ENCODE results near the gene BRINP1. TPM values are rescaled to one million over a fixed set of nuclear protein-coding genes. Genes with fewer than 3 reads are reported as not detected.

BRINP1 gene
- total and polyA plus RNA-seq, 2 of the 8 experiments (the other 6 are each of a cell fraction or from before 2014, with no cell fraction given): 19.5 to 20.5 TPM

DNA sequence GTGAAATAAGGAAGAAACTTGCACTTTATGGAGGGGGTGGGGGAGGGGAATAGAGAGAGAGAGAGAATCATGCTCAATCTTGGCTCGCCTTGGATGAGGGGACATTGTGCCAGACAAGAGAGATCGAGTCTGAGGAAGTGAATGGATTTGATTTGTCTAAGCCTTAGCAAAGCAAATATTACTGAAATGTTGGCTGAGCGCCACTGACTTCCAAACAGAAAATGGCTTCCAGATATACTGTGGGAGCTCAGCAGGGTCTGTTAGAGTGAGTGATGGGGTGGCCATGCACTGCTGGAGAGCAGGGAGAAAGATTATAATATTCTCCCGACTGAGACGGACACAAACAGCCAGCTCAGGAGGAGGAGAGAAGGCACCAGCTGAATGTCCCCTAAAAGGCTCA lies 34.5 kb downstream of the BRINP1 start:
- WGBS, 2 experiments (ENCODE audit: extremely low coverage in 1 of 2, insufficient coverage in 1 of 2, insufficient read length in 1 of 2, insufficient replicate concordance in 2 of 2, low coverage in 1 of 2, low lambda C conversion rate in 2 of 2, missing lambda C conversion rate in 1 of 2): 88% methylated on average over 5 of the region's 5 CpGs; no CpG with 5 or more reads in 1 of the 2 experiments
- DNase-seq (ENCODE audit: low read depth in 1 of 2, low spot score in 2 of 2): no peak
- H3K27ac ChIP-seq (ENCODE audit: low read depth, low read length): no peak overlapping the region
- H3K4me1 ChIP-seq (replicated peaks in 1 of 4; ENCODE audit: control insufficient read depth in 3 of 4, insufficient read depth in 4 of 4, low read length in 3 of 4): peaks cover 6 to 26% (median 19%) of the 10 kb centered on the region in 4 experiments
- H3K79me2 ChIP-seq (ENCODE audit: control insufficient read depth in 1 of 2, insufficient read depth in 2 of 2, low read length in 2 of 2): 0 out of 4 replicates have a peak, but pooled peaks cover 0 to 13% of the 10 kb centered on the region in 2 experiments
- no peak overlapping the region for H3K14ac ChIP-seq (ENCODE audit: insufficient read length)
- no peak overlapping the region for H2BK20ac ChIP-seq (ENCODE audit: low read length)
- H2BK120ac ChIP-seq (replicated peaks; ENCODE audit: low read depth, low read length): no peak overlapping the region
- H4K91ac ChIP-seq (replicated peaks; ENCODE audit: insufficient read length, low read length): no peak overlapping the region
- H2AK5ac ChIP-seq (ENCODE audit: low read depth, low read length): no peak overlapping the region
- no peak overlapping the region for H4K5ac ChIP-seq (ENCODE audit: insufficient read length, low read depth, low read length)
- CTCF ChIA-PET (ENCODE audit: partially characterized antibody): interaction anchor here (0.7 to 2.3 kb wide), 5 partner anchors 14 to 50 kb away, joined by 3 to 6 read pairs (median 3); no protein-coding TSS in a partner anchor
- no peak for FAIRE-seq
- H2BK12ac ChIP-seq (ENCODE audit: low read depth, low read length): no peak overlapping the region
- H3K4me2 ChIP-seq (ENCODE audit: insufficient read depth in 1 of 2, low read depth in 2 of 2, low read length in 2 of 2): peak overlapping the region in 1 of 2 experiments; percentile 19; a peak in 1 of 4 replicates
- H2AFZ ChIP-seq (ENCODE audit: low read length): no peak overlapping the region
- TF ChIP-seq EGR1 (IDR thresholded peaks at IDR 0.05; ENCODE audit: borderline replicate concordance, low read depth, low read length): no peak
- H3K56ac ChIP-seq (replicated peaks; ENCODE audit: insufficient read length, low read depth, low read length): no peak overlapping the region
- peaks cover 0 to 5% of the 10 kb centered on the region in 2 experiments; a peak in 1 of 4 replicates for H3K9me3 ChIP-seq (ENCODE audit: insufficient read depth in 2 of 2, low read depth in 1 of 2, low read length in 1 of 2)
- no peak overlapping the region for H3K9ac ChIP-seq (replicated peaks in 1 of 4; ENCODE audit: extremely low read depth in 1 of 4, low read depth in 3 of 4, low read length in 3 of 4)
- no peaks in the 10 kb centered on the region for H4K20me1 ChIP-seq (replicated peaks in 1 of 2; ENCODE audit: control insufficient read depth in 1 of 2, insufficient read depth in 2 of 2, low read length in 2 of 2)
- no peak overlapping the region for H3K23ac ChIP-seq (ENCODE audit: insufficient read length)
- H3K79me1 ChIP-seq (ENCODE audit: low read depth, low read length): no peaks in the 10 kb centered on the region
- H3K36me3 ChIP-seq (ENCODE audit: control insufficient read depth in 2 of 4, insufficient read depth in 4 of 4, low read length in 3 of 4): peaks cover 0 to 2% (median 0%) of the 10 kb centered on the region in 4 experiments; a peak in 1 of 8 replicates
- no peak overlapping the region; the same call in 1 of the 2 replicates for H2BK5ac ChIP-seq (ENCODE audit: low read depth, low read length)
- peak overlapping the region; percentile 51 for H3K4ac ChIP-seq (replicated peaks; ENCODE audit: insufficient read length, low read depth, low read length)
- no peak overlapping the region for H3K4me3 ChIP-seq (ENCODE audit: extremely low read depth in 1 of 4, insufficient read depth in 2 of 4, low read depth in 3 of 4, low read length in 4 of 4)
- POLR2A ChIA-PET (ENCODE audit: partially characterized antibody): no interaction called here
- H2BK15ac ChIP-seq (ENCODE audit: low read length): no peak overlapping the region
- H4K8ac ChIP-seq (ENCODE audit: extremely low read depth, insufficient read depth, low read length): no peak overlapping the region
- H3K18ac ChIP-seq (ENCODE audit: extremely low read depth, low read length): no peak overlapping the region; the same call in 1 of the 2 replicates
- H3K27me3 ChIP-seq (replicated peaks in 1 of 4; ENCODE audit: control insufficient read depth in 3 of 4, extremely low read depth in 1 of 4, insufficient read depth in 3 of 4, low read length in 3 of 4): no peaks in the 10 kb centered on the region
- no peaks in the 10 kb centered on the region; the same call in 1 of the 2 replicates for H3K23me2 ChIP-seq (ENCODE audit: low read depth, low read length)
